Gastroesophageal sphincter (tissue), 4 donors: Measurements from ENCODE around the gene CD40. TPM values are rescaled to one million over a fixed set of nuclear protein-coding genes. Genes with fewer than 3 reads are reported as not detected.

Source experiments
- ATAC-seq: fragments of 150-250 bp; one replicate; pipeline ENCODE4 v1.9.1; 2016; ENCODE audit warnings: mild to moderate bottlenecking, moderate library complexity
- H3K27ac ChIP-seq, 4 donors: fragments of 200-600 bp; sonication (generic) in 3 of 4; 1 replicate in 3 of 4; 2 replicates in 1 of 4; pipeline ENCODE4 v1.5.1; 2016 to 2019
- H3K27me3 ChIP-seq: fragments of 200-600 bp; sonication (generic); one replicate; pipeline ENCODE4 v1.5.1; 2019
- H3K36me3 ChIP-seq, 2 donors: fragments of 200-600 bp; sonication (generic); one replicate each; pipeline ENCODE4 v1.5.1; 2019; ENCODE audit warnings: control low read depth in 1 of 2
- H3K4me1 ChIP-seq, 3 donors: fragments of 200-600 bp; sonication (generic); 1 replicate in 2 of 3; 2 replicates in 1 of 3; pipeline ENCODE4 v1.5.1; 2016 to 2019; ENCODE audit warnings: control low read depth in 2 of 3
- H3K4me3 ChIP-seq, 2 donors: fragments of 200-600 bp; sonication (generic); one replicate each; pipeline ENCODE4 v1.5.1; 2019; ENCODE audit warnings: mild to moderate bottlenecking in 1 of 2, moderate library complexity in 1 of 2
- H3K9me3 ChIP-seq, 3 donors: fragments of 200-600 bp; sonication (generic); one replicate each; pipeline ENCODE4 v1.5.1; 2017 to 2019; ENCODE audit warnings: control low read depth in 2 of 3
- CTCF ChIP-seq, 4 experiments: fragments of 200-600 bp in 2 of 4; fragments of 450-650 bp in 2 of 4; sonication (generic) in 1 of 4; IDR thresholded peaks; one replicate each; pipeline ENCODE4 v1.5.1; 2017 to 2019; ENCODE audit warnings: antibody characterized with exemption in 4 of 4, mild to moderate bottlenecking in 2 of 4, moderate library complexity in 2 of 4
- EP300 ChIP-seq: sonication (generic); formaldehyde crosslinking; IDR thresholded peaks from one replicate; pipeline ENCODE4 v1.6.1; 2017; ENCODE audit warnings: antibody characterized with exemption, mild to moderate bottlenecking
- POLR2A ChIP-seq, 2 donors: fragments of 450-650 bp; IDR thresholded peaks; one replicate each; pipeline ENCODE4 v1.6.1; 2017; ENCODE audit warnings: antibody characterized with exemption in 2 of 2, mild to moderate bottlenecking in 2 of 2, moderate library complexity in 1 of 2
- POLR2AphosphoS5 ChIP-seq: sonication (generic); formaldehyde crosslinking; IDR thresholded peaks from one replicate; pipeline ENCODE4 v1.6.1; 2017; ENCODE audit warnings: antibody characterized with exemption
- WGBS, 2 donors: methylation state at CpG; one replicate each; pipeline ENCODE4 v1.1.5; 2018; ENCODE audit warnings: low coverage in 1 of 2; 5-methylcytosine and 5-hydroxymethylcytosine counted together
- total RNA-seq, 4 donors: library from RNA; depleted of rRNA; stranded (reverse); fragments of >200 nt; gene quantifications; one replicate each; pipeline ENCODE4 v1.1.0, GENCODE V29; 2016

Gene CD40
- total RNA-seq, 4 donors from 2014 or later = 13.7 to 16.6 (median 13.9) TPM

DNA sequence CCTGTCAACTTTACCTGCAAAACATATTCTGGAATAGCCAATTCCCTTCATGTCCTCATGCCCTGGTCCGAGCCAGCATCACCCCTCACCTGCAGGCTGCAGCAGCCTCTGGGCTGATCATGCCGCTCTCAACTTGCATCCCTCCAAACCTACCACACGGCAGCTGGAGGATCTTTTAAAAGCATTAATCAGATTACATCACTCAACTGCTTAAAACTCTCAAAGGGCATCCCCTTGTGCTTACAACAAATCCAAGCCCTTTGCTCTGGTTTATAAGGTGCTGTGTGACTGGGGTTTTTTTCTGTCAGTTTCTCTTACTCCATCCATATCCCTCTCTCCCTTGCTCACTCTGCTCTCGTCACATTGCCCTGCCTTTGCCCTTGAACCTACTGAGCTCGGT, 24.0 kb downstream of the CD40 start:
- H3K4me1 ChIP-seq = no peaks in the 10 kb centered on the region
- no peaks in the 10 kb centered on the region for H3K9me3 ChIP-seq
- no peak overlapping the region for H3K27ac ChIP-seq
- no peak overlapping the region for H3K4me3 ChIP-seq
- no peak for ATAC-seq
- TF ChIP-seq EP300 (no peak), CTCF (IDR thresholded peaks at IDR 0.05) (no peak), POLR2AphosphoS5 (no peak), POLR2A (IDR thresholded peaks at IDR 0.05) (no peak)
- WGBS, 2 donors = 23 to 29% methylated on average over 4 to 5 of the region's 5 CpGs
- peaks cover 71% of the 10 kb centered on the region for H3K27me3 ChIP-seq
- no peaks in the 10 kb centered on the region for H3K36me3 ChIP-seq

DNA sequence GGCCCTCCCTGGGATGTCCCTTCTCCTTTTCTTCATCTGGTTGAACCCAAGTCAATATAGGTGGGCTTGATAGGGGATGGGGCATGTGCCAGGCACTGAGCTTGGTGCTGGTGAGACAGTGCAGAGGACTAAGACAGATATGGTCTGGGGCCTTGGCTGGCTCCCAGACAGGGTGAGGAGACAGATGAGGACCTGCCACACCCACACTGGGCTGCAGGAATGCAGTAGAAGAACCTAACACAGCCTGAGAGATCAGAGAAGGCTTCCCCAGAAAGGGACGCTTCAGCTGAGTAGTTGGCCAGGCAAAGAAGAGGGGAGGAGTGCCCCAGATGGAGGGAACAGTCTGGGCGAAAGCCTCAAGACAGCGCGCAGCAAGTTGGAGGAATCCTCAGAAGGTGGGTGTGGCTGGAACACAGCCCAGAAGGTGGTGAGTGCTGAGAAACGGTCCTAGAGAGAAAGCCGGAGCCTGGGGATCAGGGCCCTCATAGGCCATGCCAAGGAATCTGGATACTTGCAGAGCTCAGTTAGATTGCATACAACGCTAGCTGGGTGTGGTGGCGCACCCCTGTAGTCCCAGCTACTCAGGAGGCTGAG, 26.4 kb downstream of the CD40 start:
- Histone ChIP-seq H3K9me3 (no peaks in the 10 kb centered on the region), H3K27me3 (peaks cover 51% of the 10 kb centered on the region), H3K27ac (no peak overlapping the region), H3K4me1 (no peaks in the 10 kb centered on the region), H3K4me3 (no peak overlapping the region), H3K36me3 (no peaks in the 10 kb centered on the region)
- no peak for ATAC-seq
- TF ChIP-seq POLR2AphosphoS5 = no peak
- 20 to 41% methylated on average over 1 to 6 of the region's 8 CpGs for WGBS, 2 donors

- Histone ChIP-seq H3K36me3 (no peaks in the 10 kb centered on the region), H3K27ac (no peak overlapping the region), H3K4me3 (no peak overlapping the region), H3K9me3 (no peaks in the 10 kb centered on the region), H3K4me1 (no peaks in the 10 kb centered on the region), H3K27me3 (peaks cover 51% of the 10 kb centered on the region)
- TF ChIP-seq EP300 (no peak), POLR2AphosphoS5 (no peak), CTCF (IDR thresholded peaks at IDR 0.05) (no peak), POLR2A (IDR thresholded peaks at IDR 0.05) (no peak)
- no peak for ATAC-seq
- 11 to 20% methylated on average over 3 of the region's 3 CpGs for WGBS, 2 donors
Observed at GRCh38 chr20:46145713-46146112, 27.6 kb downstream of the CD40 start.

DNA sequence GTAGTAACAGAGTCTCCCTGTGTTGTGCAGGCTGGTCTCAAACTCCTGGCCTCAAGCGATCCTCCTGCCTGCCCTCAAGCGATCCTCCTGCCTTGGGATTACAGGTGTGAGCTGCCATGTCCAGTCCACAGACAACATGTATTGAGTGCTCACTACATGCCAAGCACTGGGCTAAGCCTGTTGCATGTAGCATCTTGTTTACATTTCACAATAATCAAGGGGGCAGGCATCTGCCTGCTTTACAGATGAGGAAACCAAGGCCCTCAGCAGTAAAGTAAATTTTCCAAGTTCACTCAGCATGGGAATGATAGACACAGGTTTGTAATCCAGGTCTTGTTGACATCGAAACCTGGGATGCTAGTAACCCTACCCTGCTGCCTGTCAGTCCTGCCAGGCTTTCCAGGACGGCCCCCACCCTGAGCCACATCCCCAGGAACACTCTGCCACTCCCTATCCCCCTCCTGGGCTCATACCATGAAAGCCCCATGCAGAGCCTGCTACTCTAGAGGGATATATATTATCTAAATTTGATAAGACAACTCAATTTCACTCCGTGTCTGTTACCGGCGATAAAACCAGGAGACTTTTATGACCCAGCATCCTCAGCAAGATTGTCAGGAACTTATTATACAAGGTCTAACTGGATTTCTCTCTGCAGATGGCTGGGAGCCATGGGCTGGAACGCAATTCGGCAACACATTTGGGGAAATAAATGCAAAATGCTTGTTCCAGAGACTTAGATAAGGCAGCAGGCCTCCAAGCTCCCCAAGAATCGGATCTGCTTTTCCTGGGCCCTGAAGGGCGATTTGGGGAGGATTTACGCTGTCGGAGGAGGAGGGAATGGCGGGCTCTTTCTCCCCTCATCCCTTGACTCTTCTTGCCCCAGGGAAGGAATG, 30.4 kb downstream of the CD40 start:
- 67 to 100% methylated on average over 2 to 5 of the region's 14 CpGs for WGBS, 2 donors
- Histone ChIP-seq H3K9me3 (no peaks in the 10 kb centered on the region), H3K36me3 (no peaks in the 10 kb centered on the region), H3K4me1 (no peaks in the 10 kb centered on the region), H3K27me3 (peaks cover 58% of the 10 kb centered on the region), H3K4me3 (no peak overlapping the region), H3K27ac (no peak overlapping the region)
- TF ChIP-seq POLR2A (IDR thresholded peaks at IDR 0.05) = no peak
- TF ChIP-seq CTCF (IDR thresholded peaks at IDR 0.05) = no peak
- ATAC-seq = no peak

- Histone ChIP-seq H3K9me3 (no peaks in the 10 kb centered on the region), H3K4me3 (no peak overlapping the region), H3K27ac (no peak overlapping the region), H3K36me3 (no peaks in the 10 kb centered on the region), H3K27me3 (peaks cover 56% of the 10 kb centered on the region), H3K4me1 (no peaks in the 10 kb centered on the region)
- TF ChIP-seq POLR2A (IDR thresholded peaks at IDR 0.05) (no peak), EP300 (no peak), CTCF (IDR thresholded peaks at IDR 0.05) (no peak)
- 10 to 40% methylated on average over 2 to 5 of the region's 5 CpGs for WGBS, 2 donors
- no peak for ATAC-seq
Observed at GRCh38 chr20:46150943-46151342, 32.8 kb downstream of the CD40 start.
